Activated B cell treated with CpG ODN at 0.5 μM for 24 hours (primary cell): ENCODE results near the gene PHKA2. TPM values are rescaled to one million over a fixed set of nuclear protein-coding genes. Genes with fewer than 3 reads are reported as not detected.

ENCODE experiments used
- ATAC-seq: fragments of 200-7000 bp; cut with Tn5 transposase; one replicate; pipeline ENCODE4 v1.10.0; 2021; ENCODE audit warnings: low read depth, mild to moderate bottlenecking, moderate library complexity
- CTCF ChIA-PET: fragments of 350-600 bp; sonication (Branson Sonifier 250); formaldehyde crosslinking; loops from one replicate; lab custom pipeline; 2021; ENCODE audit warnings: antibody characterized with exemption; lab: Charles Lee
- POLR2A ChIA-PET: fragments of 350-600 bp; sonication (Branson Sonifier 250); formaldehyde crosslinking; loops from one replicate; lab custom pipeline; 2021; ENCODE audit warnings: antibody characterized with exemption; lab: Charles Lee
- DNase-seq: peaks from one replicate; pipeline ENCODE4 v3.0.0; 2022
- H3K27ac Mint-ChIP-seq: one replicate; pipeline ENCODE4 v1.8.0; 2020; ENCODE audit warnings: mixed read lengths
- H3K27me3 Mint-ChIP-seq: one replicate; pipeline ENCODE4 v1.8.0; 2021; ENCODE audit warnings: mixed read lengths
- H3K36me3 Mint-ChIP-seq: one replicate; pipeline ENCODE4 v1.8.0; 2021; ENCODE audit warnings: low read depth, mixed read lengths
- H3K4me1 Mint-ChIP-seq: one replicate; pipeline ENCODE4 v1.8.0; 2021; ENCODE audit warnings: mixed read lengths
- H3K4me3 Mint-ChIP-seq: one replicate; pipeline ENCODE4 v1.8.0; 2020; ENCODE audit warnings: mild to moderate bottlenecking, mixed read lengths
- H3K9me3 Mint-ChIP-seq: one replicate; pipeline ENCODE4 v1.8.0; 2020; ENCODE audit warnings: mixed read lengths
- CTCF ChIP-seq: fragments of 200-600 bp; IDR thresholded peaks from one replicate; pipeline ENCODE4 v1.8.0; 2022; ENCODE audit warnings: antibody characterized with exemption, mild to moderate bottlenecking
- intact Hi-C: fragments of 100-400 bp; cut with micrococcal nuclease; formaldehyde crosslinking; loops from one replicate; pipeline ENCODE4 v1.15.1; 2024
- total RNA-seq: library from RNA; stranded (reverse); gene quantifications from 2 replicates; pipeline ENCODE4 v1.2.3, GENCODE V29; 2022

PHKA2 gene
- total RNA-seq, 1 donor from 2014 or later, result 41.9 TPM

DNA sequence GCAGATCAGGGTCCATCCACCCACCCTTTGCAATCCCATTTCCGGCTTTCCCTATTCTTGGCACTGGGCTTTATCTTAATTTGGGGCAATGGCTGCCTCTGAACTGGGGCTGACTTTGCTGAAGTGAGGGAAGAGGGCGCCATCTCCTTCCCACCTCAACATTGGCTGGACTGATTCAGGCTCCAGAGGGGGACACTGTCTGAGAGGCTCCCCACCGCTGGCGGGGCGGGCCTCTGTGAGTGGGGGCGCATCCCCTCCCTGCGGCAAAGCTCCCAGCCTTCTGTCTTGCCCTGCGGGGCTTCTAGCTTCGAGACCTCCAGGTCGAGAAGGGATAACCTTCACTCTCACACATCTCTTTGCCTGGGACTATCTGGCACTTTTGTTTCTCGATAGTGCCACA lies 85.8 kb downstream of the PHKA2 start:
- no peak for ATAC-seq
- no peaks in the 10 kb centered on the region for H3K4me1 Mint-ChIP-seq
- H3K27ac Mint-ChIP-seq, result no peak overlapping the region
- no peaks in the 10 kb centered on the region for H3K9me3 Mint-ChIP-seq
- H3K36me3 Mint-ChIP-seq, result peaks cover 34% of the 10 kb centered on the region
- CTCF ChIA-PET, result no interaction called here
- no peak overlapping the region for H3K4me3 Mint-ChIP-seq
- no peaks in the 10 kb centered on the region for H3K27me3 Mint-ChIP-seq
- TF ChIP-seq CTCF, result no peak
- intact Hi-C loops, result no loop called here
- POLR2A ChIA-PET, result no interaction called here
- DNase-seq, result no peak

GRCh38 chrX:18897611-18898010 lies 86.3 kb downstream of the PHKA2 start:
- H3K9me3 Mint-ChIP-seq, result no peaks in the 10 kb centered on the region
- DNase-seq (no peak), ATAC-seq (no peak)
- POLR2A ChIA-PET, result no interaction called here
- H3K27ac Mint-ChIP-seq, result no peak overlapping the region
- intact Hi-C loops, result no loop called here
- no peaks in the 10 kb centered on the region for H3K4me1 Mint-ChIP-seq
- no peak for TF ChIP-seq CTCF
- CTCF ChIA-PET, result no interaction called here
- no peaks in the 10 kb centered on the region for H3K27me3 Mint-ChIP-seq
- peaks cover 36% of the 10 kb centered on the region for H3K36me3 Mint-ChIP-seq
- H3K4me3 Mint-ChIP-seq, result no peak overlapping the region

- H3K27me3 Mint-ChIP-seq, result no peaks in the 10 kb centered on the region
- no peak for ATAC-seq
- DNase-seq, result no peak
- intact Hi-C loops, result no loop called here
- no peak overlapping the region for H3K4me3 Mint-ChIP-seq
- peaks cover 38% of the 10 kb centered on the region for H3K36me3 Mint-ChIP-seq
- ChIA-PET POLR2A (no interaction called here), CTCF (no interaction called here)
- no peaks in the 10 kb centered on the region for H3K9me3 Mint-ChIP-seq
- H3K27ac Mint-ChIP-seq, result no peak overlapping the region
- H3K4me1 Mint-ChIP-seq, result no peaks in the 10 kb centered on the region
- TF ChIP-seq CTCF, result no peak
Measured at GRCh38 chrX:18896680-18897544, 87.0 kb downstream of the PHKA2 start.

DNA sequence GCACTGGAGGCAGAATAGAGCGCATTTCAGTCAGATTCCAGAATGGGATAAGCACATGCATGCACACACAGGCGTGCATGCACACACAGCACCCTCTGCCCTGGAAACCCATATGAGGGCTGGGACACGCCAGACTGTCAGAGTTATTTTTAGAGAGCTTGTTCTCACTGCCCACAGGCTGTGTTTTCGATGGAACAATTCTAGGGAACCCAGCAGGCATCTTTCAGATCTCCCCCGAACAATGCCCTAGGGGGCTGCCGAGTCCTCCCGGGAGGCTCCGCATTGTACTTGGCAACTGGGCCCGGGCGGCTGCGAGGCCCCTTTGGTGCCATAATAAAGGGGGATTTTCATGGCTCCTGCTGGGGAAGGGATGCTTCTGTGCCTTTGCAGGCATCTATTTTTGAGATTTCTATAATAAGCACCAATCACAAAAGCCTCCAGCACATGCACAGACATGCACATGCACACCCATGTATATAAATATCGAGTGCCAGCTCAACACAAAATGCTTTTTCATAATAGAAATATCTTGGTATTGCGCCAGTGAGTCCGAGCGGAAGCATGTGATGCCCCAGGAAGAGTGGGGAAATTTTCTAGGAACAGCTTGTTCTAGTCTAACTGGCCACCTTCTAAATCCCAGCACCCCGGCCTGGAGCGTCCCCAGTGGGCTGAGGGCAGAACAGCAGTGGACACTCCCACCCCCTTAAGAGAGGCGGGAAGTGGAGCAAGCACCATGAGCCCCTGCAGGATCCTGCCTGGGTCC lies 88.5 kb downstream of the PHKA2 start:
- Mint-ChIP-seq H3K4me1 (no peaks in the 10 kb centered on the region), H3K27ac (no peak overlapping the region), H3K4me3 (no peak overlapping the region), H3K9me3 (no peaks in the 10 kb centered on the region), H3K36me3 (peaks cover 36% of the 10 kb centered on the region), H3K27me3 (no peaks in the 10 kb centered on the region)
- no peak for ATAC-seq
- DNase-seq, result no peak
- TF ChIP-seq CTCF, result no peak
- ChIA-PET CTCF (no interaction called here), POLR2A (no interaction called here)
- intact Hi-C loops, result no loop called here

GRCh38 chrX:18894156-18894555 lies 89.8 kb downstream of the PHKA2 start:
- ATAC-seq (no peak), DNase-seq (no peak)
- Mint-ChIP-seq H3K9me3 (no peaks in the 10 kb centered on the region), H3K4me1 (no peaks in the 10 kb centered on the region), H3K36me3 (peaks cover 35% of the 10 kb centered on the region), H3K27ac (no peak overlapping the region), H3K27me3 (no peaks in the 10 kb centered on the region), H3K4me3 (no peak overlapping the region)
- intact Hi-C loops, result no loop called here
- POLR2A ChIA-PET, result no interaction called here
- CTCF ChIA-PET, result no interaction called here
- TF ChIP-seq CTCF, result no peak
